Measurements from ENCODE around the gene PNPLA7. TPM values are rescaled to one million over a fixed set of nuclear protein-coding genes. Genes with fewer than 3 reads are reported as not detected.
A peak's percentile ranks its signal among the peaks of the same experiment; 100 is the strongest.
"Not testable (repeated sequence)": the region's sequence is repeated elsewhere in the genome, so short reads cannot be mapped to it uniquely, and the experiment has no call there.

PNPLA7 gene
- total and polyA plus RNA-seq, 3 experiments from 2014 or later, result 0.79 to 2.4 (median 2.0) TPM

DNA sequence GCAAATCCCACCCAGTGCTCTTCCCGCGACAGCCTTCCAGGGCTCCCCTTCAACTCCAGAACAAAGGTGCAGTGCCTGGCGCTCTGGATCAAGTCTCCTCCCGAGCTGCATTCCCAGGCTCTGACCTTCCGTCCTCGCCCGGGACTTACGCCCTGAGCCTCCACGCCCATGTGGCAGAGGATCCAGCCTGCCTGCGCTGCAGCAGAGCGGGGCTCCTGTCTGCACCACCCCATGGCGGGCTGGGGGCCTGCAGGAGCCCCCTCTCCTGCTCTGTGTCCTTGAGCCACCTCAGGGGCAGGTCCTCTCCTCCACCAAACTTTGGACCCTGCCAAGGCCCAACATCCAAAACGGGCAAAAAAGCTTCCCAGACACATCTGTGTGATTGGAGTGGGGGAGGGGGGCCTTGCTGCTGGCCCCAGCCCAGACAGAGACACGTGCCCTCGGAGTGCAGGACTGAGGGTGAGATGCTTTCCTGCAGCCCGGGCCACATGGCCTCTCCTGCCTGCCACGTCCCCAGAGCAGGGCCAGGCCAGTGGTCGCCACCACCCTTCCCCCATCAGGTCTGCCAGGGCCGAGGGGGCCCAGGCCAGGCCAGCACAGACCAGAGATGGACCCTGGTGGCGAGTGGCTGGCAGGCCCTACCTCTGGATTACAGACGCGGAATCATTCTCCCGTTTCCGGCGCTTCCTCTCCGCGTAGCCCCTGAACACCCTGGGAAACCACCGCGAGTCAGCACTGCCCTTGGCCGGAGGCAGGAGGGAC, 95.4 kb downstream of the PNPLA7 start:
- Histone ChIP-seq H3K9me3 (ENCODE audit: low read length) (no peaks in the 10 kb centered on the region), H3K36me3 (ENCODE audit: insufficient read depth, low read length) (no peaks in the 10 kb centered on the region), H3K27me3 (ENCODE audit: insufficient read depth, low read length, poor library complexity, severe bottlenecking) (no peaks in the 10 kb centered on the region), H3K4me1 (ENCODE audit: insufficient read depth, low read length) (peaks cover 70% of the 10 kb centered on the region), H3K4me3 (ENCODE audit: low read length) (peak overlapping the region; percentile 37), H3K27ac (ENCODE audit: low read depth, low read length) (peak overlapping the region; percentile 24)
- ChIA-PET CTCF (no interaction called here), POLR2A (no interaction called here)
- Mint-ChIP-seq H3K4me1 (peaks cover 24 to 44% (median 25%) of the 10 kb centered on the region in 3 donors), H3K36me3 (peaks cover 0 to 11% (median 0%) of the 10 kb centered on the region in 3 donors), H3K4me3 (peak overlapping the region in 1 of 7 donors; percentile 32), H3K9me3 (peaks cover 0 to 6% (median 0%) of the 10 kb centered on the region in 5 donors), H3K27me3 (peaks cover 0 to 2% of the 10 kb centered on the region in 2 donors), H3K27ac (no peak overlapping the region)
- DNase-seq, result peak in 2 of 5 donors; percentile 0 to 48

GRCh38 chr9:137454145-137454596, 96.0 kb downstream of the PNPLA7 start:
- H3K36me3 ChIP-seq (ENCODE audit: insufficient read depth, low read length), result no peaks in the 10 kb centered on the region
- peaks cover 68% of the 10 kb centered on the region for H3K4me1 ChIP-seq (ENCODE audit: insufficient read depth, low read length)
- Mint-ChIP-seq H3K4me1 (peaks cover 21 to 39% (median 23%) of the 10 kb centered on the region in 3 donors), H3K4me3 (no peak overlapping the region), H3K9me3 (peaks cover 0 to 6% (median 0%) of the 10 kb centered on the region in 5 donors), H3K27ac (peak overlapping the region in 1 of 8 donors; percentile 84), H3K27me3 (peaks cover 0 to 2% of the 10 kb centered on the region in 2 donors), H3K36me3 (peaks cover 0 to 11% (median 0%) of the 10 kb centered on the region in 3 donors)
- no peaks in the 10 kb centered on the region for H3K27me3 ChIP-seq (ENCODE audit: insufficient read depth, low read length, poor library complexity, severe bottlenecking)
- H3K9me3 ChIP-seq (ENCODE audit: low read length), result no peaks in the 10 kb centered on the region
- ChIA-PET CTCF (no interaction called here), POLR2A (no interaction called here)
- peak in 1 of 5 donors; percentile 49 for DNase-seq
- peak overlapping the region; percentile 24 for H3K27ac ChIP-seq (ENCODE audit: low read depth, low read length)
- peak overlapping the region; percentile 37 for H3K4me3 ChIP-seq (ENCODE audit: low read length)

DNA sequence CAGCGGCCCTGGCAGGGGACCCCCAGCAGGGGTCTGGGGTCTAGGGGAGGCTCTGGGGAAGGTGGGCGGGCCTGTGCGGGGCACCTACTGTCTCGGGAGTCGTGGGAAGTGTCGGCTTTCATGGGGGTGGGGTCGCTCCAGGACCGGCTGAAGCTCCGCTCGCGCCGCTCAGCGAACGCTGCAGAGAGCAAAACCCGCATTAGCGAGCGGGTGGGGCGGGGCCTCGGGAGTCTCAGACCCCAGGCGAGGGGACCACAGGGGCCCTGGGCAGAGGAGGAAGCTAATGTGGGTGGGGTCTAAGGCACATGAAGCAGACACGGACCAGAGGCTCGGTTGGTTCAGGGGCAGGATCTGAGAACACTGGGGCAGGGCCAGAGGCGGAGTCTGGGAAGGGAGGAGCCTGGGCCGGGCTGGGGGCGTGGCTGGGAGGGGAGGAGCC, 96.5 kb downstream of the PNPLA7 start:
- Mint-ChIP-seq H3K4me1 (peaks cover 21 to 42% (median 23%) of the 10 kb centered on the region in 3 donors), H3K4me3 (peak overlapping the region in 1 of 7 donors; percentile 48), H3K36me3 (peaks cover 0 to 11% (median 0%) of the 10 kb centered on the region in 3 donors), H3K27me3 (peaks cover 0 to 2% of the 10 kb centered on the region in 2 donors), H3K27ac (peak overlapping the region in 1 of 8 donors; percentile 64), H3K9me3 (peaks cover 0 to 6% (median 0%) of the 10 kb centered on the region in 5 donors)
- H3K36me3 ChIP-seq (ENCODE audit: insufficient read depth, low read length), result no peaks in the 10 kb centered on the region
- CTCF ChIA-PET, result interaction anchor here (1.6 kb wide), 1 partner anchor 31 kb away, joined by 5 read pairs; the partner anchor contains the start of genes EXD3 and NOXA1
- peaks cover 68% of the 10 kb centered on the region for H3K4me1 ChIP-seq (ENCODE audit: insufficient read depth, low read length)
- H3K27me3 ChIP-seq (ENCODE audit: insufficient read depth, low read length, poor library complexity, severe bottlenecking), result no peaks in the 10 kb centered on the region
- POLR2A ChIA-PET, result no interaction called here
- no peak overlapping the region for H3K27ac ChIP-seq (ENCODE audit: low read depth, low read length)
- DNase-seq, result peak; percentile 33 to 61 (median 36)
- no peaks in the 10 kb centered on the region for H3K9me3 ChIP-seq (ENCODE audit: low read length)
- no peak overlapping the region for H3K4me3 ChIP-seq (ENCODE audit: low read length)

- peaks cover 63% of the 10 kb centered on the region for H3K4me1 ChIP-seq (ENCODE audit: insufficient read depth, low read length)
- H3K4me3 ChIP-seq (ENCODE audit: low read length), result no peak overlapping the region
- Mint-ChIP-seq H3K27me3 (peaks cover 0 to 2% of the 10 kb centered on the region in 2 donors), H3K27ac (peak overlapping the region in 1 of 8 donors; percentile 48), H3K36me3 (peaks cover 0 to 11% (median 0%) of the 10 kb centered on the region in 3 donors), H3K4me1 (peaks cover 21 to 42% (median 23%) of the 10 kb centered on the region in 3 donors), H3K9me3 (peaks cover 0 to 6% (median 0%) of the 10 kb centered on the region in 5 donors), H3K4me3 (no peak overlapping the region)
- ChIA-PET CTCF (interaction anchor here (1.6 kb wide), 1 partner anchor 30 kb away, joined by 5 read pairs; the partner anchor contains the start of genes EXD3 and NOXA1), POLR2A (interaction anchor here (0.6 kb wide), 1 partner anchor 256 kb away, joined by 3 read pairs; no protein-coding TSS in a partner anchor)
- no peak overlapping the region for H3K27ac ChIP-seq (ENCODE audit: low read depth, low read length)
- DNase-seq, result peak in 1 of 5 donors; percentile 52
- no peaks in the 10 kb centered on the region for H3K9me3 ChIP-seq (ENCODE audit: low read length)
- no peaks in the 10 kb centered on the region for H3K27me3 ChIP-seq (ENCODE audit: insufficient read depth, low read length, poor library complexity, severe bottlenecking)
- no peaks in the 10 kb centered on the region for H3K36me3 ChIP-seq (ENCODE audit: insufficient read depth, low read length)
Measured at GRCh38 chr9:137452761-137453642, 97.2 kb downstream of the PNPLA7 start.

GRCh38 chr9:137452006-137452760, 98.0 kb downstream of the PNPLA7 start:
- Histone ChIP-seq H3K27me3 (ENCODE audit: insufficient read depth, low read length, poor library complexity, severe bottlenecking) (no peaks in the 10 kb centered on the region), H3K4me3 (ENCODE audit: low read length) (no peak overlapping the region), H3K36me3 (ENCODE audit: insufficient read depth, low read length) (no peaks in the 10 kb centered on the region), H3K9me3 (ENCODE audit: low read length) (no peaks in the 10 kb centered on the region), H3K4me1 (ENCODE audit: insufficient read depth, low read length) (peaks cover 58% of the 10 kb centered on the region), H3K27ac (ENCODE audit: low read depth, low read length) (no peak overlapping the region)
- Mint-ChIP-seq H3K9me3 (peaks cover 0 to 6% (median 0%) of the 10 kb centered on the region in 5 donors), H3K4me3 (peak overlapping the region in 5 of 7 donors; percentile 11 to 63 (median 52)), H3K27me3 (peaks cover 0 to 2% of the 10 kb centered on the region in 2 donors), H3K27ac (peak overlapping the region in 4 of 8 donors; percentile 42 to 93 (median 62)), H3K4me1 (peaks cover 23 to 39% (median 25%) of the 10 kb centered on the region in 3 donors), H3K36me3 (peaks cover 0 to 11% (median 0%) of the 10 kb centered on the region in 3 donors)
- peak in 1 of 5 donors; percentile 47 for DNase-seq
- ChIA-PET CTCF (interaction anchor here (1.6 kb wide), 1 partner anchor 29 kb away, joined by 5 read pairs; the partner anchor contains the start of genes EXD3 and NOXA1), POLR2A (interaction anchor here (0.6 kb wide), 1 partner anchor 255 kb away, joined by 3 read pairs; no protein-coding TSS in a partner anchor)

GRCh38 chr9:137451264-137452005, 98.8 kb downstream of the PNPLA7 start:
- DNase-seq, result peak in 2 of 5 donors; percentile 44 to 48
- H3K27ac Mint-ChIP-seq, result peak overlapping the region in 6 of 8 donors; percentile 73 to 95 (median 91)
- POLR2A ChIA-PET; H3K9me3 Mint-ChIP-seq; H3K27ac ChIP-seq (ENCODE audit: low read depth, low read length); H3K27me3 ChIP-seq (ENCODE audit: insufficient read depth, low read length, poor library complexity, severe bottlenecking); CTCF ChIA-PET; H3K36me3 ChIP-seq (ENCODE audit: insufficient read depth, low read length); H3K4me3 ChIP-seq (ENCODE audit: low read length); H3K27me3 Mint-ChIP-seq; H3K36me3 Mint-ChIP-seq; H3K9me3 ChIP-seq (ENCODE audit: low read length): not testable (repeated sequence)
- H3K4me3 Mint-ChIP-seq, result peak overlapping the region in 5 of 7 donors; percentile 8 to 72 (median 52)
- peaks cover 26 to 39% (median 32%) of the 10 kb centered on the region in 3 donors for H3K4me1 Mint-ChIP-seq
- H3K4me1 ChIP-seq (ENCODE audit: insufficient read depth, low read length), result peaks cover 51% of the 10 kb centered on the region
